Loucy (cell line): ENCODE results near the gene PAPPA2.

Experiments
- H2AFZ ChIP-seq: fragments of 200-600 bp; sonication (generic); 2 replicates; pipeline ENCODE4 v1.6.0; 2016; ENCODE audit warnings: antibody characterized with exemption, mild to moderate bottlenecking, low read length, moderate library complexity
- H3F3A ChIP-seq: fragments of 200-600 bp; 2 replicates; pipeline ENCODE4 v1.6.0; 2016; ENCODE audit warnings: antibody characterized with exemption, low read depth, mild to moderate bottlenecking
- H3K27me3 ChIP-seq: fragments of 200-600 bp; sonication (generic); 2 replicates; pipeline ENCODE4 v1.6.1; 2014; ENCODE audit warnings: low read length, mild to moderate bottlenecking; ENCODE audit not compliant: insufficient read depth, poor library complexity, severe bottlenecking
- H3K36me3 ChIP-seq: fragments of 200-600 bp; sonication (generic); 2 replicates; pipeline ENCODE4 v1.6.1; 2016; ENCODE audit warnings: low read length; ENCODE audit not compliant: insufficient read depth
- H3K4me1 ChIP-seq: fragments of 200-600 bp; sonication (generic); 2 replicates; pipeline ENCODE4 v1.5.1; 2014; ENCODE audit warnings: low read length, mild to moderate bottlenecking; ENCODE audit not compliant: insufficient read depth, poor library complexity, severe bottlenecking
- H3K4me2 ChIP-seq: fragments of 200-600 bp; sonication (generic); 2 replicates; pipeline ENCODE4 v1.6.0; 2014; ENCODE audit warnings: antibody characterized with exemption, low read length, low read depth, mild to moderate bottlenecking; ENCODE audit not compliant: poor library complexity, severe bottlenecking
- H3K4me3 ChIP-seq: fragments of 200-600 bp; sonication (generic); 2 replicates; pipeline ENCODE4 v1.5.1; 2014; ENCODE audit warnings: low read length, mild to moderate bottlenecking, mixed read lengths; ENCODE audit not compliant: poor library complexity, severe bottlenecking
- H3K79me2 ChIP-seq: fragments of 200-600 bp; sonication (generic); 2 replicates; pipeline ENCODE4 v1.6.1; 2014; ENCODE audit warnings: low read length; ENCODE audit not compliant: insufficient read depth
- H3K9ac ChIP-seq: fragments of 200-600 bp; sonication (generic); 2 replicates; pipeline ENCODE4 v1.6.0; 2014; ENCODE audit warnings: mild to moderate bottlenecking, low read depth, low read length, moderate library complexity; ENCODE audit not compliant: poor library complexity, severe bottlenecking
- H3K9me2 ChIP-seq: fragments of 200-600 bp; sonication (generic); replicated peaks from 2 replicates; pipeline ENCODE4 v1.6.1; 2016; ENCODE audit warnings: low read depth, low read length, mixed read lengths
- H3K9me3 ChIP-seq: fragments of 200-600 bp; sonication (generic); 2 replicates; pipeline ENCODE4 v1.6.1; 2014; ENCODE audit warnings: mild to moderate bottlenecking, antibody characterized with exemption, low read length, low read depth; ENCODE audit not compliant: insufficient read depth
- H4K20me1 ChIP-seq: fragments of 200-600 bp; sonication (generic); 2 replicates; pipeline ENCODE4 v1.6.0; 2014; ENCODE audit warnings: antibody characterized with exemption, low read length, mild to moderate bottlenecking; ENCODE audit not compliant: insufficient read depth, poor library complexity, severe bottlenecking
- CTCF ChIP-seq: fragments of 200-600 bp; sonication (generic); conservative IDR thresholded peaks from 2 replicates; pipeline ENCODE4 v1.5.1; 2014; ENCODE audit warnings: mild to moderate bottlenecking, antibody characterized with exemption, low read length
- EZH2phosphoT487 ChIP-seq: fragments of 200-600 bp; IDR thresholded peaks from 2 replicates; pipeline ENCODE4 v1.6.1; 2018; ENCODE audit warnings: antibody characterized with exemption, mild to moderate bottlenecking, moderate library complexity, borderline replicate concordance

PAPPA2 gene

GRCh38 chr1:176434234-176434633, 28.7 kb upstream of the PAPPA2 start:
- no peaks in the 10 kb centered on the region for H3K79me2 ChIP-seq
- H2AFZ ChIP-seq, result no peak overlapping the region
- TF ChIP-seq CTCF (no peak), EZH2phosphoT487 (no peak)
- H3K9ac ChIP-seq, result no peak overlapping the region
- no peaks in the 10 kb centered on the region for H3K36me3 ChIP-seq
- H3K27me3 ChIP-seq, result no peaks in the 10 kb centered on the region
- H3K9me3 ChIP-seq, result no peaks in the 10 kb centered on the region
- no peak overlapping the region for H3K4me2 ChIP-seq
- H4K20me1 ChIP-seq, result no peaks in the 10 kb centered on the region
- no peaks in the 10 kb centered on the region for H3K4me1 ChIP-seq
- H3K4me3 ChIP-seq, result no peak overlapping the region
- H3K9me2 ChIP-seq, result no peaks in the 10 kb centered on the region
- H3F3A ChIP-seq, result no peaks in the 10 kb centered on the region

GRCh38 chr1:176436251-176436650, 26.7 kb upstream of the PAPPA2 start:
- TF ChIP-seq CTCF, result no peak
- TF ChIP-seq EZH2phosphoT487, result no peak
- H3K36me3 ChIP-seq, result no peaks in the 10 kb centered on the region
- H3K27me3 ChIP-seq, result no peaks in the 10 kb centered on the region
- H3F3A ChIP-seq, result no peaks in the 10 kb centered on the region
- no peak overlapping the region for H3K4me2 ChIP-seq
- no peak overlapping the region for H3K4me3 ChIP-seq
- no peaks in the 10 kb centered on the region for H3K4me1 ChIP-seq
- H3K9me2 ChIP-seq, result no peaks in the 10 kb centered on the region
- H3K9me3 ChIP-seq, result no peaks in the 10 kb centered on the region
- H4K20me1 ChIP-seq, result no peaks in the 10 kb centered on the region
- no peak overlapping the region for H3K9ac ChIP-seq
- no peaks in the 10 kb centered on the region for H3K79me2 ChIP-seq
- no peak overlapping the region for H2AFZ ChIP-seq

- Histone ChIP-seq H3K9ac (no peak overlapping the region), H3K27me3 (no peaks in the 10 kb centered on the region), H3K4me1 (no peaks in the 10 kb centered on the region), H3F3A (no peaks in the 10 kb centered on the region), H3K79me2 (no peaks in the 10 kb centered on the region), H3K4me3 (no peak overlapping the region), H4K20me1 (no peaks in the 10 kb centered on the region), H2AFZ (no peak overlapping the region), H3K9me2 (no peaks in the 10 kb centered on the region), H3K4me2 (no peak overlapping the region), H3K9me3 (no peaks in the 10 kb centered on the region), H3K36me3 (no peaks in the 10 kb centered on the region)
- TF ChIP-seq EZH2phosphoT487 (no peak), CTCF (no peak)
These were observed 22.8 kb upstream of the PAPPA2 start for GRCh38 chr1:176440176-176440575.
